ENCODE data around the gene EIF5A.

GRCh38 chr17:7259555-7259889 is 47.9 kb upstream of the EIF5A start:
- no peak for TF ChIP-seq CHD2 (IDR thresholded peaks at IDR 0.05; ENCODE audit: low read length)
- TF ChIP-seq FOSL1 (IDR thresholded peaks at IDR 0.05; ENCODE audit: insufficient read depth, low read depth, low read length), result no peak
- no peak for TF ChIP-seq CTCF (IDR thresholded peaks at IDR 0.05; ENCODE audit: control extremely low read depth in 1 of 3, insufficient read depth in 1 of 3, low read depth in 1 of 3, low read length in 3 of 3)
- no peak for TF ChIP-seq JUND (IDR thresholded peaks at IDR 0.05; ENCODE audit: low read length)

Data from H1 (cell line).